HG02970 (cell line): ENCODE measurements around the gene STAB2.

Experiments used
- ATAC-seq: cut with Tn5 transposase; IDR thresholded peaks from one replicate; pipeline ENCODE4 v1.9.1; 2021; ENCODE audit warnings: mild to moderate bottlenecking, moderate library complexity, moderate number of reproducible peaks; ENCODE audit not compliant: unreplicated experiment, low FRiP score

Gene STAB2

GRCh38 chr12:103773109-103773910, 186.2 kb downstream of the STAB2 start:
- no peak for ATAC-seq

- ATAC-seq = no peak
These were observed 188.0 kb downstream of the STAB2 start for GRCh38 chr12:103774977-103775560.

GRCh38 chr12:103778781-103779180, 191.7 kb downstream of the STAB2 start:
- no peak for ATAC-seq

GRCh38 chr12:103779410-103780092, 192.5 kb downstream of the STAB2 start:
- ATAC-seq = no peak

GRCh38 chr12:103780093-103780440, 193.0 kb downstream of the STAB2 start:
- ATAC-seq = no peak

- ATAC-seq = no peak
These were observed 193.9 kb downstream of the STAB2 start for GRCh38 chr12:103780992-103781391.

- ATAC-seq = no peak
These were observed 195.3 kb downstream of the STAB2 start for GRCh38 chr12:103782399-103782798.

GRCh38 chr12:103783744-103784664, 196.9 kb downstream of the STAB2 start:
- ATAC-seq = no peak

- no peak for ATAC-seq
These were observed 198.4 kb downstream of the STAB2 start for GRCh38 chr12:103785243-103786031.

- no peak for ATAC-seq
These were observed 199.1 kb downstream of the STAB2 start for GRCh38 chr12:103786201-103786600.

GRCh38 chr12:103791350-103791920, 204.4 kb downstream of the STAB2 start:
- ATAC-seq = no peak

- ATAC-seq = no peak
These were observed 206.0 kb downstream of the STAB2 start for GRCh38 chr12:103793046-103793445.

GRCh38 chr12:103793512-103794045, 206.5 kb downstream of the STAB2 start:
- no peak for ATAC-seq

- ATAC-seq = no peak
These were observed 207.5 kb downstream of the STAB2 start for GRCh38 chr12:103794309-103795213.

- no peak for ATAC-seq
These were observed 211.5 kb downstream of the STAB2 start for GRCh38 chr12:103798586-103798985.

GRCh38 chr12:103799504-103799856, 212.4 kb downstream of the STAB2 start:
- ATAC-seq = no peak

GRCh38 chr12:103799857-103800771, 213.0 kb downstream of the STAB2 start:
- no peak for ATAC-seq
